Endodermal cell (in vitro differentiated cells): ENCODE data around the gene ANKRD7. TPM values are rescaled to one million over a fixed set of nuclear protein-coding genes. Genes with fewer than 3 reads are reported as not detected.

Experiments
- DNase-seq: peaks from one replicate; pipeline ENCODE4 v3.0.0-alpha.2; 2017
- H3K27ac ChIP-seq: 2 replicates; pipeline ENCODE4 v1.5.1; 2013; ENCODE audit warnings: mild to moderate bottlenecking, low read depth, low read length, moderate library complexity
- H3K27me3 ChIP-seq: 2 replicates; pipeline ENCODE4 v1.6.1; 2013; ENCODE audit warnings: mild to moderate bottlenecking, low read length, moderate library complexity; ENCODE audit not compliant: insufficient read depth, control insufficient read depth, poor library complexity, severe bottlenecking
- H3K36me3 ChIP-seq: 2 replicates; pipeline ENCODE4 v1.7.0; 2013; ENCODE audit warnings: mild to moderate bottlenecking, low read length, moderate library complexity; ENCODE audit not compliant: control insufficient read depth, insufficient read depth
- H3K4me1 ChIP-seq: one replicate; pipeline ENCODE4 v1.7.0; 2013; ENCODE audit warnings: low read length; ENCODE audit not compliant: control insufficient read depth, insufficient read depth
- H3K4me3 ChIP-seq: 2 replicates; pipeline ENCODE4 v1.5.1; 2013; ENCODE audit warnings: mild to moderate bottlenecking, low read length, moderate library complexity
- H3K9ac ChIP-seq: 2 replicates; pipeline ENCODE4 v1.6.1; 2013; ENCODE audit warnings: mild to moderate bottlenecking, low read length, moderate library complexity; ENCODE audit not compliant: poor library complexity, severe bottlenecking; ENCODE audit errors: extremely low read depth
- H3K9me3 ChIP-seq: 2 replicates; pipeline ENCODE4 v1.6.1; 2013; ENCODE audit warnings: mild to moderate bottlenecking, low read length, moderate library complexity; ENCODE audit not compliant: control insufficient read depth
- H3K27ac Mint-ChIP-seq: 2 replicates; pipeline ENCODE4 v1.8.0; 2020; ENCODE audit warnings: mixed read lengths
- H3K27me3 Mint-ChIP-seq: 2 replicates; pipeline ENCODE4 v1.8.0; 2021; ENCODE audit warnings: mild to moderate bottlenecking, mixed read lengths; ENCODE audit not compliant: insufficient read depth
- H3K36me3 Mint-ChIP-seq: 2 replicates; pipeline ENCODE4 v1.8.0; 2020; ENCODE audit warnings: low read depth, mixed read lengths
- H3K4me1 Mint-ChIP-seq: 2 replicates; pipeline ENCODE4 v1.8.0; 2020; ENCODE audit warnings: mixed read lengths
- H3K4me3 Mint-ChIP-seq: 2 replicates; pipeline ENCODE4 v1.8.0; 2020; ENCODE audit warnings: mild to moderate bottlenecking, moderate library complexity, mixed read lengths
- H3K9me3 Mint-ChIP-seq: 2 replicates; pipeline ENCODE4 v1.8.0; 2020; ENCODE audit warnings: mild to moderate bottlenecking, mixed read lengths
- CTCF ChIP-seq: fragments of 200-600 bp; sonication (generic); conservative IDR thresholded peaks from 2 replicates; pipeline ENCODE4 v1.5.0; 2021; ENCODE audit warnings: antibody characterized with exemption, mild to moderate bottlenecking
- whole genome bisulfite sequencing, 2 experiments: methylation state at CpG; one replicate each; pipeline versions ENCODE4 v1.1.5 to v1.1.7; 2013; ENCODE audit warnings: missing lambda C conversion rate in 2 of 2, mixed read lengths in 1 of 2; ENCODE audit not compliant: insufficient coverage in 1 of 2, insufficient read length in 1 of 2; 5-methylcytosine and 5-hydroxymethylcytosine counted together
- total RNA-seq, 2 donors: library from RNA; stranded (reverse); fragmentation: NEBNext Ultra II Directional in 1 of 2; extraction: Animal tissue kit (Norgen Biotek cat#: 25700) in 1 of 2; gene quantifications; 2 replicates in 1 of 2; 3 replicates in 1 of 2; pipeline ENCODE4 v1.2.1, GENCODE V29; 2021

Gene ANKRD7
- total RNA-seq, 2 donors from 2014 or later = not detected

GRCh38 chr7:118245267-118246040, 20.9 kb downstream of the ANKRD7 start:
- peaks cover 5% of the 10 kb centered on the region for H3K9me3 ChIP-seq
- peaks cover 9% of the 10 kb centered on the region for H3K4me1 ChIP-seq
- no peak for TF ChIP-seq CTCF
- Mint-ChIP-seq H3K4me3 (no peak overlapping the region), H3K9me3 (peaks cover 2% of the 10 kb centered on the region), H3K27me3 (no peaks in the 10 kb centered on the region), H3K4me1 (peaks cover 17% of the 10 kb centered on the region), H3K36me3 (peaks cover 2% of the 10 kb centered on the region), H3K27ac (no peak overlapping the region)
- H3K36me3 ChIP-seq = no peaks in the 10 kb centered on the region
- DNase-seq = no peak
- H3K27ac ChIP-seq = no peak overlapping the region
- 74 to 78% methylated on average over 1 to 2 of the region's 2 CpGs for WGBS, 2 experiments
- no peak overlapping the region for H3K4me3 ChIP-seq
- H3K27me3 ChIP-seq = no peaks in the 10 kb centered on the region
- H3K9ac ChIP-seq = no peak overlapping the region

GRCh38 chr7:118250860-118251494, 26.5 kb downstream of the ANKRD7 start:
- H3K36me3 ChIP-seq = no peaks in the 10 kb centered on the region
- TF ChIP-seq CTCF = peak; percentile 66
- peaks cover 5% of the 10 kb centered on the region for H3K9me3 ChIP-seq
- peaks cover 14% of the 10 kb centered on the region for H3K4me1 ChIP-seq
- Mint-ChIP-seq H3K27ac (no peak overlapping the region), H3K36me3 (no peaks in the 10 kb centered on the region), H3K4me1 (peaks cover 22% of the 10 kb centered on the region), H3K27me3 (no peaks in the 10 kb centered on the region), H3K4me3 (no peak overlapping the region), H3K9me3 (no peaks in the 10 kb centered on the region)
- 60% methylated on average over 1 of the region's 4 CpGs; no CpG with 5 or more reads in 1 of the 2 experiments for WGBS, 2 experiments
- H3K27me3 ChIP-seq = no peaks in the 10 kb centered on the region
- no peak overlapping the region for H3K9ac ChIP-seq
- H3K27ac ChIP-seq = no peak overlapping the region
- H3K4me3 ChIP-seq = no peak overlapping the region
- DNase-seq = no peak

- H3K36me3 Mint-ChIP-seq = no peaks in the 10 kb centered on the region
- no peaks in the 10 kb centered on the region for H3K9me3 Mint-ChIP-seq
- no peak overlapping the region for H3K27ac Mint-ChIP-seq
- H3K9me3 ChIP-seq = peaks cover 13% of the 10 kb centered on the region
- TF ChIP-seq CTCF = no peak
- no peak overlapping the region for H3K27ac ChIP-seq
- no peak for DNase-seq
- H3K4me1 ChIP-seq = peaks cover 14% of the 10 kb centered on the region
- H3K27me3 Mint-ChIP-seq = no peaks in the 10 kb centered on the region
- no peaks in the 10 kb centered on the region for H3K36me3 ChIP-seq
- no peak overlapping the region for H3K4me3 Mint-ChIP-seq
- no peak overlapping the region for H3K4me3 ChIP-seq
- no peak overlapping the region for H3K9ac ChIP-seq
- peaks cover 22% of the 10 kb centered on the region for H3K4me1 Mint-ChIP-seq
- WGBS, 2 experiments = 91 to 96% methylated on average over 1 of the region's 1 CpG
- H3K27me3 ChIP-seq = no peaks in the 10 kb centered on the region
Measured at GRCh38 chr7:118252087-118252486, 27.6 kb downstream of the ANKRD7 start.
